Inflammatory macrophage treated with lipopolysaccharide for 1 hour (primary cell): ENCODE results near the gene IYD.

Source experiments
- DNase-seq, 2 donors: peaks; one replicate each; pipeline ENCODE4 v3.0.0-alpha.2; 2020 to 2022

IYD gene

GRCh38 chr6:150368762-150369161 lies at the start of gene IYD:
IYD (plus strand) TSS chr6:150369012; CDS start chr6:150369032, 20 bp downstream.
- no peak for DNase-seq

- DNase-seq, result no peak
Measured at GRCh38 chr6:150319924-150320323, 48.9 kb upstream of the IYD start.

GRCh38 chr6:150320442-150320841 lies 48.4 kb upstream of the IYD start:
- DNase-seq, result no peak

GRCh38 chr6:150322466-150322871 lies 46.3 kb upstream of the IYD start:
- no peak for DNase-seq

GRCh38 chr6:150323205-150323604 lies 45.6 kb upstream of the IYD start:
- no peak for DNase-seq

GRCh38 chr6:150324044-150324443 lies 44.8 kb upstream of the IYD start:
- DNase-seq, result no peak

- no peak for DNase-seq
Measured at GRCh38 chr6:150325066-150325772, 43.6 kb upstream of the IYD start.

GRCh38 chr6:150327117-150327774 lies 41.6 kb upstream of the IYD start:
- DNase-seq, result no peak

GRCh38 chr6:150328744-150329405 lies 39.9 kb upstream of the IYD start:
- no peak for DNase-seq

GRCh38 chr6:150331344-150331743 lies 37.5 kb upstream of the IYD start:
- DNase-seq, result no peak

- DNase-seq, result no peak
Measured at GRCh38 chr6:150332939-150333584, 35.8 kb upstream of the IYD start.

GRCh38 chr6:150333585-150333941 lies 35.2 kb upstream of the IYD start:
- no peak for DNase-seq

- DNase-seq, result peak; percentile 46 to 72
Measured at GRCh38 chr6:150334790-150335783, 33.7 kb upstream of the IYD start.

- no peak for DNase-seq
Measured at GRCh38 chr6:150336299-150336698, 32.5 kb upstream of the IYD start.

- no peak for DNase-seq
Measured at GRCh38 chr6:150336708-150337107, 32.1 kb upstream of the IYD start.

- DNase-seq, result no peak
Measured at GRCh38 chr6:150342126-150342525, 26.7 kb upstream of the IYD start.

GRCh38 chr6:150343434-150343833 lies 25.4 kb upstream of the IYD start:
- DNase-seq, result no peak

- no peak for DNase-seq
Measured at GRCh38 chr6:150345781-150346180, 23.0 kb upstream of the IYD start.

- DNase-seq, result no peak
Measured at GRCh38 chr6:150346346-150346745, 22.5 kb upstream of the IYD start.

GRCh38 chr6:150347845-150348244 lies 21.0 kb upstream of the IYD start:
- DNase-seq, result no peak

GRCh38 chr6:150349546-150349945 lies 19.3 kb upstream of the IYD start:
- no peak for DNase-seq
